COLO668 (cell line): ENCODE measurements around the gene HMCN1.

Source experiments
- DNase-seq: peaks from one replicate; lab custom pipeline; 2025; ENCODE audit not compliant: unreplicated experiment; lab: John Stamatoyannopoulos, UW

HMCN1 gene

GRCh38 chr1:185733818-185734735 lies at the start of gene HMCN1:
Gene HMCN1 (plus strand): TSS chr1:185734391. CDS start chr1:185734780, 389 bp downstream.
- DNase-seq = peak; percentile 66

GRCh38 chr1:185686821-185687778 lies 47.1 kb upstream of the HMCN1 start:
- no peak for DNase-seq

- DNase-seq = no peak
These were observed 43.7 kb upstream of the HMCN1 start for GRCh38 chr1:185690527-185690926.

GRCh38 chr1:185693654-185694053 lies 40.5 kb upstream of the HMCN1 start:
- DNase-seq = no peak

- DNase-seq = no peak
These were observed 40.1 kb upstream of the HMCN1 start for GRCh38 chr1:185694081-185694480.

- no peak for DNase-seq
These were observed 38.9 kb upstream of the HMCN1 start for GRCh38 chr1:185695299-185695698.

GRCh38 chr1:185696422-185697150 lies 37.6 kb upstream of the HMCN1 start:
- no peak for DNase-seq

GRCh38 chr1:185699874-185700273 lies 34.3 kb upstream of the HMCN1 start:
- no peak for DNase-seq

GRCh38 chr1:185701650-185702049 lies 32.5 kb upstream of the HMCN1 start:
- no peak for DNase-seq

GRCh38 chr1:185704181-185704580 lies 30.0 kb upstream of the HMCN1 start:
- no peak for DNase-seq

GRCh38 chr1:185716095-185716494 lies 18.1 kb upstream of the HMCN1 start:
- DNase-seq = no peak

GRCh38 chr1:185719021-185719420 lies 15.2 kb upstream of the HMCN1 start:
- DNase-seq = no peak

GRCh38 chr1:185720633-185721272 lies 13.4 kb upstream of the HMCN1 start:
- no peak for DNase-seq

- DNase-seq = no peak
These were observed 12.6 kb upstream of the HMCN1 start for GRCh38 chr1:185721553-185721952.

- DNase-seq = no peak
These were observed 12.1 kb upstream of the HMCN1 start for GRCh38 chr1:185722098-185722497.

- no peak for DNase-seq
These were observed 6.5 kb upstream of the HMCN1 start for GRCh38 chr1:185727726-185728125.

GRCh38 chr1:185731446-185731845 lies 2.7 kb upstream of the HMCN1 start:
- no peak for DNase-seq

- DNase-seq = no peak
These were observed 1.2 kb upstream of the HMCN1 start for GRCh38 chr1:185732951-185733350.

GRCh38 chr1:185734929-185735700 lies 924 bp downstream of the HMCN1 start:
- DNase-seq = no peak

GRCh38 chr1:185735701-185736064 lies 1.5 kb downstream of the HMCN1 start:
- DNase-seq = no peak
